Naive thymus-derived CD8-positive, alpha-beta T cell (primary cell): Measurements from ENCODE around the gene PTPRE. TPM values are rescaled to one million over a fixed set of nuclear protein-coding genes. Genes with fewer than 3 reads are reported as not detected.

Source experiments
- ATAC-seq, 2 donors: fragments of 150-1000 bp; cut with Tn5 transposase in 1 of 2; sonication (Bioruptor Pico), chemical (Tn5 transposase) in 1 of 2; 1 replicate in 1 of 2; 2 replicates in 1 of 2; pipeline ENCODE4 v1.10.0; 2021; ENCODE audit warnings: mild to moderate bottlenecking in 2 of 2, moderate library complexity in 2 of 2
- POLR2A ChIA-PET: fragments of 350-600 bp; sonication (Branson Sonifier 250); formaldehyde crosslinking; loops from one replicate; lab custom pipeline; 2021; ENCODE audit warnings: antibody characterized with exemption; lab: Charles Lee
- DNase-seq, 10 donors: peaks; one replicate each; pipeline versions ENCODE4 v3.0.0 to v3.0.0-alpha.2; 2020 to 2022
- H3K27ac Mint-ChIP-seq, 10 donors: one replicate each; pipeline ENCODE4 v1.8.0; 2020 to 2022; ENCODE audit warnings: mild to moderate bottlenecking in 10 of 10, mixed read lengths in 10 of 10, moderate library complexity in 4 of 10, inconsistent platforms in 1 of 10
- H3K27me3 Mint-ChIP-seq, 5 donors: one replicate each; pipeline ENCODE4 v1.8.0; 2021 to 2022; ENCODE audit warnings: mixed read lengths in 5 of 5
- H3K36me3 Mint-ChIP-seq, 3 donors: one replicate each; pipeline ENCODE4 v1.8.0; 2020 to 2022; ENCODE audit warnings: mixed read lengths in 3 of 3, mild to moderate bottlenecking in 2 of 3, inconsistent platforms in 1 of 3
- H3K4me1 Mint-ChIP-seq, 4 donors: one replicate each; pipeline ENCODE4 v1.8.0; 2021 to 2022; ENCODE audit warnings: mixed read lengths in 4 of 4
- H3K4me3 Mint-ChIP-seq, 10 donors: one replicate each; pipeline ENCODE4 v1.8.0; 2020 to 2022; ENCODE audit warnings: mild to moderate bottlenecking in 10 of 10, mixed read lengths in 10 of 10, moderate library complexity in 6 of 10, inconsistent platforms in 1 of 10
- H3K9me3 Mint-ChIP-seq, 9 donors: one replicate each; pipeline ENCODE4 v1.8.0; 2020 to 2022; ENCODE audit warnings: mixed read lengths in 9 of 9, mild to moderate bottlenecking in 3 of 9, inconsistent platforms in 1 of 9, moderate library complexity in 1 of 9
- polyA plus RNA-seq, 3 donors: library from polyadenylated mRNA; unstranded; fragments of 300-500 nt; fragmentation: Illumina TruSeq; gene quantifications; one replicate each; pipeline ENCODE4 v1.2.3, GENCODE V29; 2021
- total RNA-seq, 8 experiments: library from RNA in 2 of 8; stranded (reverse) in 2 of 8; gene quantifications; one replicate each; pipeline ENCODE4 v1.2.3 and lab custom pipeline; 2021 to 2026

PTPRE gene
- total and polyA plus RNA-seq, 5 experiments from 2014 or later, result 7.8 to 29.5 (median 17.6) TPM

GRCh38 chr10:127997271-127997670, 90.4 kb downstream of the PTPRE start:
- Mint-ChIP-seq H3K27ac (no peak overlapping the region), H3K4me1 (peaks cover 0 to 5% (median 3%) of the 10 kb centered on the region in 4 donors), H3K4me3 (no peak overlapping the region), H3K27me3 (peaks cover 2 to 19% (median 8%) of the 10 kb centered on the region in 5 donors), H3K9me3 (no peaks in the 10 kb centered on the region), H3K36me3 (no peaks in the 10 kb centered on the region)
- POLR2A ChIA-PET, result no interaction called here
- ATAC-seq, result no peak
- no peak for DNase-seq

DNA sequence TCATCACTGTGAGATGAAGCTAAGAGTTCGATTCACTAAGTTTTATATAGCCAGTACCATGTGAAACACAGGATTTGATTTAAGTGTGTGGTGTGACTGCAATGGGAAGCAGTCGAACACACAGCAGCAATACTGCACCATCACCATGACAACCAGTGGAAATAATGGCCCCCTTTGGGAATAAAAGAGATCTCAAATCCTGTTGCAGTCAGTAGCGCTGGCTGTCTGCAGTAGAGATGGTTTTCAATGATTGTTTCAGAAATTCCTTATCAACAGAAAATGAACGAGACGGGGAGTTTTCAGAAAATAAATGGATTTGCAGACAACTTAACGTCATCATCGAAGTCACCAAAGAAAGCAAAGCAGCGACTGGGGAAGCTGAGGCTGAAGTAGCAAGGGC, 91.0 kb downstream of the PTPRE start:
- Mint-ChIP-seq H3K36me3 (no peaks in the 10 kb centered on the region), H3K27me3 (peaks cover 3 to 22% (median 9%) of the 10 kb centered on the region in 5 donors), H3K27ac (no peak overlapping the region), H3K9me3 (no peaks in the 10 kb centered on the region), H3K4me3 (no peak overlapping the region), H3K4me1 (peaks cover 0 to 5% (median 3%) of the 10 kb centered on the region in 4 donors)
- no peak for ATAC-seq
- no peak for DNase-seq
- POLR2A ChIA-PET, result no interaction called here

- H3K27ac Mint-ChIP-seq, result no peak overlapping the region
- ATAC-seq (no peak), DNase-seq (no peak)
- peaks cover 4 to 25% (median 9%) of the 10 kb centered on the region in 5 donors for H3K27me3 Mint-ChIP-seq
- H3K4me1 Mint-ChIP-seq, result peaks cover 0 to 5% (median 3%) of the 10 kb centered on the region in 4 donors
- POLR2A ChIA-PET, result no interaction called here
- H3K9me3 Mint-ChIP-seq, result no peaks in the 10 kb centered on the region
- H3K4me3 Mint-ChIP-seq, result no peak overlapping the region
- H3K36me3 Mint-ChIP-seq, result no peaks in the 10 kb centered on the region
These were observed 91.7 kb downstream of the PTPRE start for GRCh38 chr10:127998501-127999144.

- Mint-ChIP-seq H3K4me3 (no peak overlapping the region), H3K4me1 (peaks cover 0 to 5% (median 3%) of the 10 kb centered on the region in 4 donors), H3K36me3 (no peaks in the 10 kb centered on the region), H3K27ac (no peak overlapping the region), H3K27me3 (peaks cover 5 to 28% (median 12%) of the 10 kb centered on the region in 5 donors), H3K9me3 (no peaks in the 10 kb centered on the region)
- no peak for DNase-seq
- POLR2A ChIA-PET, result no interaction called here
- no peak for ATAC-seq
These were observed 92.6 kb downstream of the PTPRE start for GRCh38 chr10:127999297-128000129.

- no peak overlapping the region for H3K27ac Mint-ChIP-seq
- H3K36me3 Mint-ChIP-seq, result no peaks in the 10 kb centered on the region
- H3K9me3 Mint-ChIP-seq, result no peaks in the 10 kb centered on the region
- H3K4me1 Mint-ChIP-seq, result peaks cover 0 to 5% (median 3%) of the 10 kb centered on the region in 4 donors
- no peak overlapping the region for H3K4me3 Mint-ChIP-seq
- DNase-seq, result no peak
- H3K27me3 Mint-ChIP-seq, result peaks cover 9 to 28% (median 12%) of the 10 kb centered on the region in 5 donors
- no peak for ATAC-seq
- POLR2A ChIA-PET, result interaction anchor here (0.5 kb wide), 1 partner anchor 1872 kb away, joined by 4 read pairs; no protein-coding TSS in a partner anchor
These were observed 93.8 kb downstream of the PTPRE start for GRCh38 chr10:128000471-128001362.

GRCh38 chr10:128001363-128001745, 94.5 kb downstream of the PTPRE start:
- ATAC-seq (no peak), DNase-seq (no peak)
- peaks cover 9 to 28% (median 12%) of the 10 kb centered on the region in 5 donors for H3K27me3 Mint-ChIP-seq
- H3K36me3 Mint-ChIP-seq, result no peaks in the 10 kb centered on the region
- no peaks in the 10 kb centered on the region for H3K9me3 Mint-ChIP-seq
- POLR2A ChIA-PET, result interaction anchor here (0.5 kb wide), 1 partner anchor 1872 kb away, joined by 4 read pairs; no protein-coding TSS in a partner anchor
- peaks cover 0 to 5% (median 3%) of the 10 kb centered on the region in 4 donors for H3K4me1 Mint-ChIP-seq
- no peak overlapping the region for H3K4me3 Mint-ChIP-seq
- H3K27ac Mint-ChIP-seq, result no peak overlapping the region

- Mint-ChIP-seq H3K4me3 (no peak overlapping the region), H3K4me1 (peaks cover 0 to 5% (median 3%) of the 10 kb centered on the region in 4 donors), H3K27me3 (peaks cover 9 to 28% (median 12%) of the 10 kb centered on the region in 5 donors), H3K27ac (no peak overlapping the region), H3K36me3 (no peaks in the 10 kb centered on the region), H3K9me3 (no peaks in the 10 kb centered on the region)
- no peak for ATAC-seq
- DNase-seq, result no peak
- POLR2A ChIA-PET, result no interaction called here
These were observed 94.9 kb downstream of the PTPRE start for GRCh38 chr10:128001849-128002248.

DNA sequence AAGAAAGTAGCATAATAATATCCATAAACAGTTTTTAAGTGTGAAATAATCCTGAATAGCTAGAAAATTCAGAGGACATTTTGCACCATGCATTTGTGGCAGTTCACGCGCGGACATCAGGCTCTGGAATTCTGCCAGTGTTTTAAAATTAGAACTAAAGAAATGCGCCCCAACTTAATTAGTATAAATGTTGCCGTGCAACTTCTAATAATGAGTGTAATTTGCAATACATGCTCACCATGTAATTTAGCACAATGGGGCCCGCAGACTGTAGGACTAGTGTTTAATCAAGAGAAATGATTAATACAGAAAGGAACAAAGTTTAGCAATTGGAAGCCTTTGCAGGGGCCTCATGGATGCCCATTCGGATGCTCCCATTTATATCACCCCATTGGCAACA, 96.6 kb downstream of the PTPRE start:
- peaks cover 9 to 28% (median 12%) of the 10 kb centered on the region in 5 donors for H3K27me3 Mint-ChIP-seq
- H3K36me3 Mint-ChIP-seq, result no peaks in the 10 kb centered on the region
- POLR2A ChIA-PET, result no interaction called here
- ATAC-seq, result no peak
- H3K27ac Mint-ChIP-seq, result no peak overlapping the region
- peaks cover 0 to 4% (median 3%) of the 10 kb centered on the region in 4 donors for H3K4me1 Mint-ChIP-seq
- no peak overlapping the region for H3K4me3 Mint-ChIP-seq
- no peaks in the 10 kb centered on the region for H3K9me3 Mint-ChIP-seq
- no peak for DNase-seq

DNA sequence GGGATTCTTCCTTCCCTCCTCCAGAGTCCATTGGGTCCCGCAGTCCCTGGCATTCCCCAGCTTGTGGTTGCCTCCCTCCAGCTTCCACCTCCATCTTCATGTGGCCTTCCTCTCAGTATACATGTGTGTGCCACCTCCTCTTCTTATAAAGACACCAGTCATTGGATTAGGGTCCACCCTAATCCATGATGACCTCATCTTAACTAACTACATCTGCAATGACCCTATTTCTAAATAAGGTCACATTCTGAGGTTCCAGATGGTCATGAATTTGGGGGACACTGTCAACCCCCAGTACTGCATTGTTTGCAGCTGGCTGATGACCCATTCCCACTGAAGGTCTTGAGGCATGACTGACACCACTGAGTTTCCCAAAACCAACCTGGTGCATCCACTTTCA, 99.0 kb downstream of the PTPRE start:
- Mint-ChIP-seq H3K27me3 (peaks cover 10 to 18% (median 12%) of the 10 kb centered on the region in 5 donors), H3K27ac (no peak overlapping the region), H3K4me3 (no peak overlapping the region), H3K4me1 (no peaks in the 10 kb centered on the region), H3K9me3 (no peaks in the 10 kb centered on the region), H3K36me3 (no peaks in the 10 kb centered on the region)
- POLR2A ChIA-PET, result no interaction called here
- no peak for DNase-seq
- ATAC-seq, result no peak

- POLR2A ChIA-PET, result no interaction called here
- Mint-ChIP-seq H3K27me3 (peaks cover 6 to 18% (median 14%) of the 10 kb centered on the region in 5 donors), H3K4me1 (peaks cover 4 to 10% (median 8%) of the 10 kb centered on the region in 4 donors), H3K4me3 (no peak overlapping the region), H3K36me3 (no peaks in the 10 kb centered on the region), H3K27ac (no peak overlapping the region), H3K9me3 (no peaks in the 10 kb centered on the region)
- no peak for ATAC-seq
- no peak for DNase-seq
These were observed 100.2 kb downstream of the PTPRE start for GRCh38 chr10:128007056-128007455.

DNA sequence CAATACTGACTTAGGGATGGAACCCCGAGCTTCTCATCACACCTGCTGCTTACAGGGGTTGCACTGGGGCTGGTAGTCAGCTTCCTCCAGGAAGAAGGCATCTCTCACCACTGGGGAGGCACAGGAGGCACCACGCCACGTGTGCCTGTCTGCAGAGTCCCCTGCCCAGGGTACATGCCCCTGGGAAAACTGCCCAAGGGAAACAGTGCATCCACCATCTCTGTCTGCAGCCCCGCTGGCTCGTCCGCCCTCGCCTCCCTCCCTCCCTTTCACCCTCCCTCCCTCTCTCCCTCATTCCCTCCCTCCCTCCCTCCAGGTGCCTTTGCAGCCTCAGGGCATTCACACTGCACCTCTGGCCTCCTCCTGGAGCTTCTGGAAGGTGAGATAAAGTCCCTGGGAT, 101.1 kb downstream of the PTPRE start:
- DNase-seq (no peak), ATAC-seq (no peak)
- H3K4me3 Mint-ChIP-seq, result no peak overlapping the region
- POLR2A ChIA-PET, result no interaction called here
- H3K4me1 Mint-ChIP-seq, result peaks cover 4 to 10% (median 8%) of the 10 kb centered on the region in 4 donors
- no peaks in the 10 kb centered on the region for H3K36me3 Mint-ChIP-seq
- H3K9me3 Mint-ChIP-seq, result no peaks in the 10 kb centered on the region
- H3K27ac Mint-ChIP-seq, result no peak overlapping the region
- peaks cover 0 to 12% (median 11%) of the 10 kb centered on the region in 5 donors for H3K27me3 Mint-ChIP-seq

- POLR2A ChIA-PET, result no interaction called here
- no peaks in the 10 kb centered on the region for H3K9me3 Mint-ChIP-seq
- no peak for ATAC-seq
- no peak overlapping the region for H3K4me3 Mint-ChIP-seq
- no peaks in the 10 kb centered on the region for H3K36me3 Mint-ChIP-seq
- peaks cover 0 to 11% (median 10%) of the 10 kb centered on the region in 5 donors for H3K27me3 Mint-ChIP-seq
- H3K27ac Mint-ChIP-seq, result no peak overlapping the region
- DNase-seq, result no peak
- peaks cover 4 to 10% (median 8%) of the 10 kb centered on the region in 4 donors for H3K4me1 Mint-ChIP-seq
These were observed 101.8 kb downstream of the PTPRE start for GRCh38 chr10:128008521-128009250.
